HPDE6-E6E7 (cell line): Measurements from ENCODE around the gene AADAT.
"Not testable (repeated sequence)": the region's sequence is repeated elsewhere in the genome, so short reads cannot be mapped to it uniquely, and the experiment has no call there.

Experiments used
- DNase-seq: peaks from one replicate; pipeline ENCODE4 v3.0.0; 2011; ENCODE audit warnings: missing footprints; ENCODE audit errors: extremely low spot score

Gene AADAT

DNA sequence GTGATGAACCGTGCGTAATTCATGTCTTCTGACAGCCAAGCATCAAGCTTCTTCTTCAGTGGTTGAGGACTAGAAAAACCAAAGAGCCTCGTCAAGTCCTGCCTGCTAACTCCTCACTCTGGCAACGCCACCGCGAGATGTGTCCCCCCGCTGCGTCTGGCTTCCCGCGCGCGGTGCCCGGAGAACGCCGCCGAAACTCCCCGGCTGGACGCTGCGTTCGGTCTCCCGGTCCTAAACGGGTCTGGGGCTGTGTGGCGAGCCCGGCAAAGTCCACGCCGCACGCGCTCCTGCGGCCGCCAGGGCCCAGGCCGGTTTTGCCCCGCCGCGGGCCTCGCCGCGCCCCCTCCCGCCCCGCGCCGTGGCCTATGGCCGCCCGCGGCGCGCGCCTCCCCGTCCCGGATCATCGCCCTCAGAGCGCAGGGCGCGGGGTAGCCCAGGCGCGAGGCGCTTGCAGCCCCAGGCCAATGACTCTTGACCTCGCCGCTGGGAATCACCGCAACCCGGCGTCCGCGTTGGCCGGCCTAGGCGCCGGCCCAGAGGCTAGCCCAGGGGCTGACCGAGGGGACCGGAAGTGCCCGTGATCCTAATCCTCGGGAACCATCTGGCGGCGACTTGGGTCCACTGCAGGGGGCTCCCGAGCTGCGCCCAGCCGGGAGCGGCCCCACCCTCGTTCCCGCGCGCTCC lies at the start of gene AADAT:
TSS of gene AADAT (minus strand) at position 289 of the 684 bp plus-strand sequence. CDS start at position 23, 266 bp downstream.
- DNase-seq = peak; percentile 54

DNA sequence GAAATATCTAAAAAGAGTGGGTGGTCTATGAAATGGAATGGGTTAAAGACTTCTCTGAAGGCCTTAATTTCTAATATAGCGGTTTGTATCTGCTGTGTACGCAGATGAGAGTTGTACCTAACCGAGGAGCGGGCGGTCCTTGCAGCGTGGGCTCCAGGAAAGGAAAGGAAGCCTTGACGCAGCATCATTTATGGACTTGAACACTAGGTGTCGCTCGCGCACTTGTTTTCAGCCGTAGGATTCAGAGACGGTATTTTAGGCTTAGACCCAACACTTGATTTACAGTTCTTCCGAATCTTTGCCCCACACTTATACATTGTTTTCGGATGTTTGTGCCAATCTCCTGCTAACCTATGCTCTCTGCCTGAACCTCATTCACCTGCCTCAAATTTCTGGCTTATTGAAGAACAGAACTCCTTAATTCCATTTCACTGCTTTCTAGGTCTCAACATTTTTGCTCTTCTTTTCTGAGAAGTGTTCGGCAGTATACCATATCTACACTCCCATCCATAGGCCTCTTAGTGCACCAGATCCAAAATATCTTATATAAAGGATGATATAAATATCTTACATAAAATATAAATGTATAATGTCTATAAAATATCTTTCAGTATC lies 48.9 kb upstream of the AADAT start:
- DNase-seq = peak; percentile 57

DNA sequence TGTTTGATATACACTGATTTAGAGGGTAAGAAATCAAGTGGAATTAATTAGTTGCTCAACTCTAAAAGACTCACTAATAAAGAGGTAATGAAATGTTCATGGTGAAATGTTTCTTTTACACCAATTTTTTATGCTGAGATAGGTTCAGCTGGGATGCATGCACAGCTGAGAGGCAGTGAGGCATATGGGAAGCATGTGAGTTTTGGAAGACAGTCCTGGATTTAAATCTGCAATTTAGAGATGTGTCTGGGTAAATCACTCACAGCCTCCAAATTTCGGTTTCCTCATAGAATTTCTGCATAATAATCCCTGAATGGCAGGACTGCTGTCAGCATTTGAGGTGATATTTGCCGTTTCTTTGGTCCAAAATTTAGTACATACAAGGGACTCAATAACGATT lies 48.2 kb upstream of the AADAT start:
- DNase-seq = no peak

DNA sequence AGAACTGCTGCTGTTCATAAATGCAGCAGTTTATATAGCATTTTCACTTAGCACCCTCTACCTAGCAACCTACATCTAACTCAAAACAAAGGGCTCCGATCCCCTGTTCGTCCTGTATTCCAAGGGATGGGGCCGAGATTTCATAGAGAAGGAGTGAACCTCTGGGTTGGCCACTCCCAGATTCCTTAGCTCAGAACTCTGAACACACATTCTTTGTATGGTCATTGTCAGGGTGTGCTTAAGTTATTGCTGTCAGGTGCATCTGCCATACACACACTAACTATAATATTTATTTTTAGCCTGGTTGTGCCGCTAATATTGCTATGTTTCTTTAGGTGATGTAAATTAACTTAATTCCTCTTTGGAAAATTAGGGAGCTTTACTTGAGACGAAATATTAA lies 47.7 kb upstream of the AADAT start:
- no peak for DNase-seq

DNA sequence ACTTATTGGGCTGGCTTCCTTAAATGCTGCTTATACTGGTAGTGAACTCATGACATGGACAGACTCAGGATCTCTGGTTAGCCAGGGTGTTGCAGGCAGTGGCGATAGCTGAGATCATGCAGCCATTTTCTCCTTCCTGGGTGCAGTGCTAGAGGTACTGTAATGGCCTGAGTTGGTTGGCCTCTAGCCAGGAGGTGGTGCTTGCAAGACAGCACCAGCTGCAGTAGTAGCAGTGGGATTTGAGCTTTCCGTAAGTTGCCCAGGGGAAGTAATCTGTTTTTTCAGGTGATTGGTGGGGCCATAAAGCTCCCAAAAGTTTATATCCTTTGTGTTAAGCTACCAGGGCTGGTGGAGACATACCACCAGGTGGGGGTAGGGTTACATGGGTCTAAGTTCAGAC lies 45.1 kb upstream of the AADAT start:
- DNase-seq = no peak

DNA sequence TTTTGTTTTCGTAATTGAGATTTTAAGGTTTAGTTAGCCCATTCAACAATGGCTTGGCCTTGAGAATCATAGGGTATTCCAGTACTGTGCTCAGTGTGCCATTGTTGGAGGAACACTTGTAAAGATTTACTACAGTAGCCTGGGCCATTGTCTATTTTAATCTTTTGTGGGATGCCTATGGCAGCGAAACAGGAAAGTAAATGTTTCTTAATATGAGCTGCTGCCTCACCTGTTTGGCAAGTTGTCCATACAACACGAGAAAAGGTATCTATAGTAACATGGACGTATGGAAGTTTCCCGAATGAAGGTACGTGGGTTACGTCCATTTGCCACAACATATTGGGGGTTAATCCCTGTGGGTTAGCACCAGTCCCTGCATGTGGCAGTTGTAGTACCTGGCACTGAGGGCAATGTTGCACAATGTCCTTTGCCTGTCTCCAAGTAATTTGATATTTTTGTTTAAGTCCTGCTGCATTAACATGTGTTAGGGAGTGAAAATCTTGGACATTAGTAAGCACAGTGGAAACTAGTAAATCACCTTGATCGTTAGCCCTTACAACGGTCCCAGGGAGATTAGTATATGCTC lies 38.6 kb upstream of the AADAT start:
- DNase-seq = no peak

DNA sequence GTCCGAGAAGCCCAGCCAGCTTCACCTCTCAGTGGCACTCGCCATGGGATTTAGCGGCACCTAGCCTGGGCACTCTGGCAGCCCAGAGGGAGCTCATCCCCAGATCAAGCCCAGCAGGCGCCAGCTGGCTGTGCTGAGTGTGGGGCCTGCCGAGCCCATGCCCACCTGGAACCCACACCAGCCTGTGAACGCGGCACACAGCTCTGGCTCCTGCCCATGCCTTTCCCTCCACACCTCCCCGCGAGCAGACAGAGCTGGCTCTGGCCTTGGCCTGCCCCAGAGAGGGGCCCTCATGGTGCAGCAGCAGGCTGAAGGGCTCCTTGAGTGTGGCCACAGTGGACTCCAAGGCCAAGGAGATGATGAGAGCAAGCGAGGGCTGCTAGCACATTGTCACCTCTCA lies 38.0 kb upstream of the AADAT start:
- DNase-seq = no peak

DNA sequence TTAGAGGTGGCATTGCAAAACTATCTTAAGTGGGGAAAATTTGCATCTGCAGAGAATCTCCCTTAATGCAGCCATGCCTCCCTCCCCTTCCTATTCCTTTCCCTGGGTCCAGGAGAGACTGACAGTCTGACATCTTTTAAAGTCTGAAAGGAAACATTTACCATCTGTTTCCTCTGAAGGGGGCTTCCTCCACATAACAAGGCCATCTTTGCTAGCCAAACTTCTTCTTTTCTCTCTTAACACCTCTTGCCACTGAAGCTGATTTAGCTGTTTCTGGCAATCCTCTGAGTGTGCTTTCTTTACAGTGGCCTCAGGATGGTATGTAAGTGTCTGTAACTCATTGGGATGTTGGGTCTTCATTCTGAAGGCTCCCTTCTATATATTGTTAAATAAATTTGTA lies 34.6 kb upstream of the AADAT start:
- DNase-seq = no peak

DNA sequence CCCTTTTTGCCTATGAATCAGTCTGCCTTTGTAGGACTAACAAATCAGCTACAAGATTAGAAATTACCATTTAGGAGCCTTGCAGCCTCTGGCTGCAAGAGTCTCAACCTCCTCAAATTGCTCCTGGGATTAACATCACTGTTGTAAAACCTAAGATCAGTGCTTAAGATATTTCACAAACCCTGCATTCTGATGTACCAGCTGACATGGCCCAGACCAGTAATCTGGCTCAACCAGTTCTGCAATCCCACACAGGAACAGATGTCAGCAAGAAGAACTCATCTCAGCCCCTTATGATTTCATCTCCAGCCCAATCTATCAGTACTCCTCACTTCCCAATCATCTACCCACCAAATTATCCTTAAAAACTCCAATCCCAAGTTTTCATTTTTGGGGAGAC lies 32.5 kb upstream of the AADAT start:
- no peak for DNase-seq

DNA sequence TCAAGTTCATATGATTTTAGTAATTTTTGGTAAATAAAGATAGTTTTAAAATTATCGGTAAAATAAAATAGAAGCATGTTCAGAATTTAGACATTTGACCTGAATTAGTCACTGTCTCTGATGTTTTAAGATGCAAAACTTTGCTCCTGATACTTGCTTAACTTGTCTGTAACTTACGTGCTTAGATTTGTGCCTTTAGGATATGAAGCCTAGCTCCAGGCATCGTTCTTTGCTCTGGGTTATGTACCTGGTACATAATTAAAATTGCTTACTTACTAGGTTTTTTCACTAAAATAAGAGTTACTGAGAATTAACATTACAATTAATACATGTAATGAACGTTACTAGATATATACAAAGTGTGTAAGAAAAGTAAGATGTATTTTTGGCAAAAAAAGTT lies 24.9 kb upstream of the AADAT start:
- no peak for DNase-seq

DNA sequence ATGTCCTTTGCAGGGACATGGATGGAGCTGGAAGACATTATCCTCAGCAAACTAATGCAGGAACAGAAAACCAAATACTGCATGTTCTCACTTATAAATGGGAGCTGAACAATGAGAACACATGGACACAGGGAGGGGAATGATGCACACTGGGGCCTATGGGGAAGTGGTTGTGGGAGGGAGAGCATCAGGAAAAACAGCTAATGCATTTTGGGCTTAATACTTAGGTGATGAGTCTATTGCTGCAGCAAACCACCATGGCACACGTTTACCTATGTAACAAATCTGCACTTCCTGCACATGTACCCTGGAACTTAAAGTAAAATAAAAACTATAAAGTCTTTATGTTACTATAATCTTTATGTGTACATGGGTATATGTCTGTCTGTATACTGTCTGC lies 24.4 kb upstream of the AADAT start:
- DNase-seq = not testable (repeated sequence)

DNA sequence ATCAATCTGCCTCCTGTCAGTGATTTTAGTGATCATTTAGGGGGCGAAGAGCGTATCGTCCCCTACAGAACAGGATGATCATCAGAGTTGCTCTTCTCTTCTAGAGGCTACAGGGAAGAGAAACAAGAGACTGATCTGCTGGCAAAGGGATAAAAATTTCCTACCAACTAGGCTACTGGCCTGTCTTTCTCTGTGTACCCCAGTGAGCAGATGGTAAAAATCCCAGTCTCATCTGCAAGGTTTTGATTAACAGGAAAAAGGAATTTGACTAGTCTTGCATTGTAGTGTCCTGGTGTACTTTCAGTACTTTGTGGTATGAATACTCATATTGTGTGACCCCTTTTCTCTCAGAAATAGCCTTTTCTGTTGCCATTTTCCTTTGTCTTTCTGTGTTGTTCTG lies 21.8 kb upstream of the AADAT start:
- DNase-seq = no peak

DNA sequence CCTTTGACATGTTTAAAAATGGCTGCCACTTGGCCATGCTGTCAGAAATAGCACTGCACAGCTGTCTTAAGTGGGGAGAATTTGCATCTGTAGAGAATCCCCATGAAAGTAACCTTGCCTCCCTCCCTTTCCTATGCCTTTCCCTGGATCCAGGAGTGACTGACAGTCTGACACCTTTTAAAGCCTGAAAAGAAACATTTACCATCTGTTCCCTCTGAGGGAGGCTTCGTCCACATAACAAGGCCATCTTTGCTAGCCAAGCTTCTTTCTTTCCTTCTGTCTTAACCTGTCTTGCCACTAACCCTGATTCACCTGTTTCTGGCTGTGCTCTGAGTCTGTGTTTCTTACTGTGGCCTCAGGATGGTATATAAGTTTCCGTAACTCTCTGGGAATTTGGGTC lies 21.3 kb upstream of the AADAT start:
- no peak for DNase-seq

DNA sequence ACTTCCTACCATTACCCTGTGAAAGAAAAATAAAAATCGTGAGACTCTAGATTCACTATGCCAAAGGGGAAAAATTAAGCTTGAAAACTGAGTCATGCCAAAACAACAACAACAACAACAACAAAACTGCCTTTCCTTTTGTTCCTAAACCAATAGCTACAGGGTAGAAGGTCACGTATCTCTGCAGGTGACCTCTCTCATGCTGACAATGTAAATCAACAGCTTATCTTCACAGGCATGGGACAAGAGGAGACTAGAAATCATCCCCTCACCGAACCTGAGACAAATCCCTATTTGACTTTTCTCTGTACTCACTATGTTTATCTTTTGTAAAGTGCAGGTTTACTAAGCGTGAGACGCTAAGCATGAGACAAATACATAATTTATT lies 20.5 kb upstream of the AADAT start:
- DNase-seq = no peak

DNA sequence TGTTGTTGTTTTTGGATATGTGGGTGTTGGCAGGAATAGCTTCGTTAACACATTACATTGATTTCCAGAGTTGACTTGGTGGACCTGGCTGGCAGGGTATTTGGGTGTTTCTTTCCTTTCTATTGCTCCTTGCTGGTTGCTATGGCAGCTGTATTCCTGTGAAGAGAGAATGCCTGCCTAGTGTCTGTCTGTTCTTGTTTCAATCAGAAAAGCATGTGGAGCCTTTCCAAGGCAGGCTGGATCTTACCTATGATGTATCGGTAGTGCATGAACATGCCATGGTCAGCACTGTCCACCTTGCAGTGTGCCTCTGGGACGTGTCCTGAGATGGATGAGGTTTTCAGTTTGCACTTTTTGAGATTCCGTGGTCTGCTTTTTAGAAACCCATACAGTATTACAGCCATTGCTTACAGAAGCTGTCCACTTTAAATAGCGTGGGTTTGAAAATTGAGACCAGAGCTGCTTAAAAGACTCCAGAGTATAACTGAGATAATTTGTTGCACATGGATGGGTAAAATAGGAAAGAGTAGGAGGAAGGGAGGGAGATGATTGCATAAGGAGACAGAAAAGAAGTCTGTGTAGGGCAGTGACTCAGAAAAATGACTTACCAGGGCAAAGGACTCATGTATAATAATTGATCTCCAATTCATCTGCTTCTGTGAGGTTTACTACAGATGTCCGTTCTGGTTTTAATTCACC lies 20.0 kb upstream of the AADAT start:
- no peak for DNase-seq

DNA sequence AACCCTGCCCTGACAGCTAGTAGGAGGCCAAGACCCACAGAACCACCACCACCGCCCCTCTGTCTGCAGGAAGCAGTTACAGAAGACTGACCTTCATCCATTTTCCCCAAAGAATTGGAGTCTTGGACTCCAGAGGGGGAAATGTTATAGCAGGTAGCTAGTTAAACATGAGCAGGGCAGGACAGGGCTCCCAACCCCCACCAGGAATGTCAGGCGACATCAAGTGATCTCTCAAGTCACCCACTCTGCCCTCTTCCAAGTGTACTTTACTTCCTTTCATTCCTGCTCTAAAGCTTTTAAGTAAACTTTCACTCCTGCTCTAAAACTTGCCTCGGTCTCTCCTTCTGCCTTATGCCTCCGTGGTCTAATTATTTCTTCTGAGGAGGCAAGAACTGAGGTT lies 17.1 kb upstream of the AADAT start:
- no peak for DNase-seq

DNA sequence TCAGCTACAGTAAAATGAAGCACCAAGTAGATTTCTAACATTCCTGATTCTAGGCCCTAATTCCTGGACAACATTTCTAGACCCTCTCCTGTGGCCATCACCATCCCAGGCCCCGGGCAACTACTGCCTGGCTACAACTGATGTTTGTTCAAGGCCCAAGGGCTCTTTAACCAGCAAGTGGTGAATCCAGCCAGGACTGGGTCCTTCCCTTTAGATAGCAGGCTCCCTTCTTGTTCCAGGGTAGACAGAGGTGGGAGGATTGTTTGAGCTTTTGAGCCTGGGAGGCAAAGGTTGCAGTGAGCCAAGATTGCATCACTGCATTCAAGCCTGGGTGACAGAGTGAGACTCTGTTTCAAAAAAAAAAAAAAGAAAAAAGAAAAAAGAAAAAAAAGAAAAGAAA lies 12.7 kb upstream of the AADAT start:
- no peak for DNase-seq

DNA sequence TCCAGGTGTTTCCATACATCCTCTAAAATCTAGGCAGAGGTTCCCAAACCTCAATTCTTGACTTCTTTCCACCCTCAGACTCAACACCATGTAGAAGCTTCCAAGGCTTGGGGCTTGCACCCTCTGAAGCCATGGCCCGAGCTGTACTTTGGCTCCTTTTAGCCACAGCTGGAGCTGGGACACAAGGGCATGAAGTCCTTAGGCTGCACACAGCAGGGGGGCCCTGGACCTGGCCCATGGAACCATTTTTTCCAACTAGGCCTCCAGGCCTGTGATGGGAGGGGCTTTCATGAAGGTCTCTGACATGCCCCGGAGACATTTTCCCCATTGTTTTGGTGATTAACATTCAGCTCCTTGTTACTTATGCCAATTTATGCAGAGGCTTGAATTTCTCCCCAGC lies 8.4 kb upstream of the AADAT start:
- DNase-seq = not testable (repeated sequence)

DNA sequence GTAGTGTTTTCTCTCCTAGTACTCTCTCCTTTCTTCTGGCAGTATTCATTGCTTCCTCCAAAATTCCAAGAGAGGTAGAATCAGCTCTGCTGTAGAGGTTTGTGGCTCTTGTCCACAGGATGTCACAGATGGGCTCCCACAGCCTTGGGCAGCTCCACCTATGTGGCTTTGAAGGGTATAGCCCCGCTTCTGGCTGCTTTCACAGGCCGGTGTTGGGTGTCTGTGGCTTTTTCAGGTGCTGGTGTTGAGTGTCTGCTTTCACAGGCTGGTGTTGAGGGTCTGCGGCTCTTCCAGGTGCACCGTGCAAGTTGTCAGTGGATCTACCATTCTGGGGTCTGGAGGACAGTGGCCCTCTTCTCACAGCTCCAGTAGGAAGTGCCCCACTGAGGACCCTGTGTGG lies 7.9 kb upstream of the AADAT start:
- no peak for DNase-seq

DNA sequence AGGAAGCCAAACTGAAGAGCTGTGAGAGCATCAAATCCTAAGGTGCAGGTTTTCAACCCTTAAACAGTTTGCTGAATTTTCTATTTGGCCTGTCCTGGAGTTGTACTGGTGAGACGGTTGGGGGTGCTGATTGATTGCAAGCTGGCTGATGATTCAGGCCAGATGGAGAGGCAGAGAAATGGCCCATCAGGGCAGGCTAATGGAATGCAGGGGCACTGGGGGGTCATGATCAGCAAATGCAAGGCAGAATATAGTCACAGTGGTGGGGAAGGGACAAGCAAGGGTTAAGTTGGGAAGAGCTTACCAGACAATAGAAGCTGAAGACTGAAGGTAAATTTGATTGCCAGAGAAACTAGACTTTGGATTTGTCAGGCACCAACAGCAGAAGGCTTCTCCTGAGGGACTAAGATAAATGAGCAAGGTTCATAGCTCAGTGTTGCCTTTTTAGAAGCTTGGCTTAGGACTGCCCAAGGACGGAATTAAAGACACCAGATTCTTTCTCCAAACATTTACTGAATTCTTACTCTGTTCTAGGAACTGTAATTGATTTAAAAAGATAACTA lies 4.3 kb upstream of the AADAT start:
- no peak for DNase-seq

DNA sequence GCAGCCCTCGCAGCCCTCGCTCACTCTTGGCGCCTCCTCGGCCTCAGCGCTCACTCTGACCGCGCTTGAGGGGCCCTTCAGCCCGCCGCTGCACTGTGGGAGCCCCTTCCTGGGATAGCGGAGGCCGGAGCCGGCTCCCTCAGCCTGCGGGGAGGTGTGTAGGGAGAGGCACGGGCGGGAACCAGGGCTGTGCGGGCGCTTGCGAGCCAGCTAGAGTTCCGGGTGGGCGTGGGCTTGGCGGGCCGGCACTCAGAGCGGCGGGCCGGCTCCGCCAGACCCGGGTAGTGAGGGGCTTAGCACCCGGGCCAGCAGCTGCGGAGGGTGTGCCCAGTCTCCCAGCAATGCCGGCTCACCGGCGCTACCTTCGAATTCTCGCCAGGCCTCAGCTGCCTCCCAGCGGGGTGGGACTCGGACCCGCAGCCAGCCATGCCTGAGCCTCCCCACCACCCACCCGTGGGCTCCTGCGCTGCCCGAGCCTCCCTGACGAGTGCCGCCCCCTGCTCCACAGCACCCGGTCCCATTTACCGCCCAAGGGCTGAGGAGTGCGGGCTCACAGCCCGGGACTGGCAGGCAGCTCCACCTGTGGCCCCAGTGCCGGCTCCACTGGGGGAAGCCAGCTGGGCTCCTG lies 1.4 kb upstream of the AADAT start:
- DNase-seq = no peak
